Astrocyte (in vitro differentiated cells and primary cell): Measurements from ENCODE around the gene ENTPD2.

Experiments
- CTCF ChIP-seq: IDR thresholded peaks from 2 replicates; pipeline ENCODE4 v1.5.1; 2011; ENCODE audit warnings: low read depth, mild to moderate bottlenecking, inconsistent platforms, low read length, moderate library complexity; ENCODE audit not compliant: insufficient read depth
- EZH2 ChIP-seq: IDR thresholded peaks from 2 replicates; pipeline ENCODE4 v1.6.1; 2012; ENCODE audit warnings: mild to moderate bottlenecking, low read length, inconsistent platforms; ENCODE audit not compliant: insufficient read depth

- TF ChIP-seq CTCF (no peak), EZH2 (no peak)
These were observed 11.6 kb upstream of the ENTPD2 start for GRCh38 chr9:137065336-137065967.
